Tibial artery (tissue), 4 donors: ENCODE data around the gene DHRS12.

ENCODE experiments used
- DNase-seq, 2 donors: peaks; one replicate each; pipeline ENCODE4 v3.0.0-alpha.2; 2019
- H3K27ac ChIP-seq, 2 donors: fragments of 200-600 bp; sonication (generic) in 1 of 2; 1 replicate in 1 of 2; 2 replicates in 1 of 2; pipeline ENCODE4 v1.5.1; 2018 to 2019; ENCODE audit warnings: mild to moderate bottlenecking in 1 of 2
- H3K27me3 ChIP-seq, 2 donors: fragments of 200-600 bp; sonication (generic) in 1 of 2; one replicate each; pipeline versions ENCODE4 v1.5.1 to v1.6.0; 2016 to 2019
- H3K36me3 ChIP-seq, 3 donors: fragments of 200-600 bp; sonication (generic) in 2 of 3; one replicate each; pipeline ENCODE4 v1.5.1; 2016 to 2019; ENCODE audit warnings: mild to moderate bottlenecking in 2 of 3
- H3K4me1 ChIP-seq, 4 donors: fragments of 200-600 bp; sonication (generic) in 2 of 4; 1 replicate in 3 of 4; 2 replicates in 1 of 4; pipeline ENCODE4 v1.5.1; 2016 to 2019
- H3K4me3 ChIP-seq, 2 donors: fragments of 200-600 bp; sonication (generic) in 1 of 2; 1 replicate in 1 of 2; 2 replicates in 1 of 2; pipeline ENCODE4 v1.5.1; 2018 to 2019; ENCODE audit warnings: mild to moderate bottlenecking in 2 of 2
- H3K9me3 ChIP-seq, 3 donors: fragments of 200-600 bp; sonication (generic) in 1 of 3; one replicate each; pipeline ENCODE4 v1.5.1; 2016 to 2019
- intact Hi-C: fragments of 100-400 bp; cut with DNase I; formaldehyde crosslinking; loops from one replicate; pipeline ENCODE4 v1.15.0; 2023; ENCODE audit warnings: low total_unique reads
- TF ChIP-seq, protein P1 (sequence below), 2 experiments: fragments of 200-600 bp in 1 of 2; fragments of 450-650 bp in 1 of 2; IDR thresholded peaks; one replicate each; pipeline ENCODE4 v1.5.1; 2017 to 2019; ENCODE audit warnings: antibody characterized with exemption in 2 of 2, mild to moderate bottlenecking in 1 of 2, moderate library complexity in 1 of 2

The DHRS12 gene

DNA sequence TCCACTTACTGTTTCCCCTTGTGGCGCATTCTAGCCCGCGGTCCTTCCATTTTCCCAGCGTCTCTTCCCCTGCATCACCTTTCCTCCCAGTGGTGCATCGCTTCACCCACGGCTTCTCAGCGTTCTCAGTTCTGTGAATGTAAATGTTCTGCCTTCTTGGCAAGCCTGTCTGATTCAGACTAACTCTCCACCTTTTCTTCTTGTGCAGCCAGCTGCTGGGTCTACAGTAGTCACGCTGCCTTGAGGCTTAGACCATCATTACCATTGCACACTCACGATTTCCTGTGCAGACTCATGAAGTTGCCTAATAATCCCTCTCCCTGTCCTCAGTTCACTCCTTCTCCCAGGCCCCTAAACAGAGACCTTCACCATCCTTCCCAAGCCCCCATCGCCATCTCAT, 75.0 kb downstream of the DHRS12 start:
- H3K27me3 ChIP-seq, result no peaks in the 10 kb centered on the region
- H3K4me3 ChIP-seq, result no peak overlapping the region
- intact Hi-C loops, result loop anchor here (10.0 kb wide), 1 partner anchor 144 kb away; the partner anchor contains the start of gene WDFY2
- no peaks in the 10 kb centered on the region for H3K9me3 ChIP-seq
- TF ChIP-seq, protein P1, sequence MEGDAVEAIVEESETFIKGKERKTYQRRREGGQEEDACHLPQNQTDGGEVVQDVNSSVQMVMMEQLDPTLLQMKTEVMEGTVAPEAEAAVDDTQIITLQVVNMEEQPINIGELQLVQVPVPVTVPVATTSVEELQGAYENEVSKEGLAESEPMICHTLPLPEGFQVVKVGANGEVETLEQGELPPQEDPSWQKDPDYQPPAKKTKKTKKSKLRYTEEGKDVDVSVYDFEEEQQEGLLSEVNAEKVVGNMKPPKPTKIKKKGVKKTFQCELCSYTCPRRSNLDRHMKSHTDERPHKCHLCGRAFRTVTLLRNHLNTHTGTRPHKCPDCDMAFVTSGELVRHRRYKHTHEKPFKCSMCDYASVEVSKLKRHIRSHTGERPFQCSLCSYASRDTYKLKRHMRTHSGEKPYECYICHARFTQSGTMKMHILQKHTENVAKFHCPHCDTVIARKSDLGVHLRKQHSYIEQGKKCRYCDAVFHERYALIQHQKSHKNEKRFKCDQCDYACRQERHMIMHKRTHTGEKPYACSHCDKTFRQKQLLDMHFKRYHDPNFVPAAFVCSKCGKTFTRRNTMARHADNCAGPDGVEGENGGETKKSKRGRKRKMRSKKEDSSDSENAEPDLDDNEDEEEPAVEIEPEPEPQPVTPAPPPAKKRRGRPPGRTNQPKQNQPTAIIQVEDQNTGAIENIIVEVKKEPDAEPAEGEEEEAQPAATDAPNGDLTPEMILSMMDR (IDR thresholded peaks at IDR 0.05), result no peak
- DNase-seq, result no peak
- H3K36me3 ChIP-seq, result no peaks in the 10 kb centered on the region
- peak overlapping the region; percentile 85 to 90 for H3K27ac ChIP-seq
- peaks cover 0 to 75% (median 45%) of the 10 kb centered on the region in 4 donors for H3K4me1 ChIP-seq

DNA sequence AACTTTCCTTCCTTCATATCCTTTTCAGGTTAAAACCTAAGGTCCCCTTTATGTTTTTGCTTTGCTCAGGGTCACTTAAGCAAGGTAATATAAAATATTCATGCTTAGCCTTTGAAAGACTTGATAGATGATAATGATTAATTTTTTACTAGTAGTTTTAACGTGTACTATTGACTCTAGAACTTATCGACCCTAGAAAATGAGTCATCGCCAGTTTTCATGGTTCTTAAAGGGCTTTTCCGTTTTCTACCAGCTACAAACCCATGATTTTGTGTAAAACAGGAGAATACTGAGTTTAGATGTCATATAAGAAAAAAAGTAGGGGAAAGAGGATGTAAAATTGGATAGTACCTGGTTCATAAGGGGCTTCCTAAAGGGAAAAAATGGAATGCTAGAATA, 75.7 kb downstream of the DHRS12 start:
- DNase-seq, result no peak
- peaks cover 0 to 82% (median 46%) of the 10 kb centered on the region in 4 donors for H3K4me1 ChIP-seq
- TF ChIP-seq, protein P1 (IDR thresholded peaks at IDR 0.05), result no peak
- no peak overlapping the region for H3K4me3 ChIP-seq
- intact Hi-C loops, result loop anchor here (10.0 kb wide), 1 partner anchor 143 kb away; the partner anchor contains the start of gene WDFY2
- no peaks in the 10 kb centered on the region for H3K27me3 ChIP-seq
- no peaks in the 10 kb centered on the region for H3K9me3 ChIP-seq
- no peaks in the 10 kb centered on the region for H3K36me3 ChIP-seq
- H3K27ac ChIP-seq, result no peak overlapping the region

DNA sequence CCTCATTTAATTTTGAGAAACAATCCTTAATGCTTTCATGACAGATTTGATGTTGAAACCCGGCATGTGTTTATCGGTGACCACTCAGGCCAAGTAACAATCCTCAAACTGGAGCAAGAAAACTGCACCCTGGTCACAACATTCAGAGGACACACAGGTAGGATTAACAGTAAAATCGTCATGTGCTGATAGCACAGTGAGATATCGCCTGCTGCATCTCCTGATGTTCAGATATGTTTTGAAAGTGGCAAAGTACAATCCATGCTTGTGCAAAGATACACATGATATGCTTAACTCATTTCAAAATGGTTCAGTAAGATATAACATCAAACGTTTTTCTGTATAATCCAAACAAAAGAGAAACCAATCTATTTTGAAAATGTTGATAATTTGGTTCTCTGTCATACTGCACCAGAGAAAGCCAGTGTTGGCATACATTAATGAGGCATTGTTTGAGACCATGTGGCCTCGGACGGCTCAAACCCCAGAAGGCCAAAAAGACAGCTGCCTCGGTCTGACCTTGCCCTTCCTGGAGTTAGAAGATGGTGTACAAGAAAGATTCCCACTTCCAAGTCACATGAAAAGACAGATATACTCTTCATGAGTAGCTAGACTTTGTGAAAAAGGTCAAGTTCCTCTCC, 76.2 kb downstream of the DHRS12 start:
- Histone ChIP-seq H3K4me3 (no peak overlapping the region), H3K27me3 (no peaks in the 10 kb centered on the region), H3K9me3 (no peaks in the 10 kb centered on the region), H3K36me3 (no peaks in the 10 kb centered on the region), H3K27ac (peak overlapping the region; percentile 50 to 70), H3K4me1 (peaks cover 0 to 88% (median 46%) of the 10 kb centered on the region in 4 donors)
- intact Hi-C loops, result loop anchor here (10.0 kb wide), 1 partner anchor 143 kb away; the partner anchor contains the start of gene WDFY2
- TF ChIP-seq, protein P1 (IDR thresholded peaks at IDR 0.05), result no peak
- no peak for DNase-seq

DNA sequence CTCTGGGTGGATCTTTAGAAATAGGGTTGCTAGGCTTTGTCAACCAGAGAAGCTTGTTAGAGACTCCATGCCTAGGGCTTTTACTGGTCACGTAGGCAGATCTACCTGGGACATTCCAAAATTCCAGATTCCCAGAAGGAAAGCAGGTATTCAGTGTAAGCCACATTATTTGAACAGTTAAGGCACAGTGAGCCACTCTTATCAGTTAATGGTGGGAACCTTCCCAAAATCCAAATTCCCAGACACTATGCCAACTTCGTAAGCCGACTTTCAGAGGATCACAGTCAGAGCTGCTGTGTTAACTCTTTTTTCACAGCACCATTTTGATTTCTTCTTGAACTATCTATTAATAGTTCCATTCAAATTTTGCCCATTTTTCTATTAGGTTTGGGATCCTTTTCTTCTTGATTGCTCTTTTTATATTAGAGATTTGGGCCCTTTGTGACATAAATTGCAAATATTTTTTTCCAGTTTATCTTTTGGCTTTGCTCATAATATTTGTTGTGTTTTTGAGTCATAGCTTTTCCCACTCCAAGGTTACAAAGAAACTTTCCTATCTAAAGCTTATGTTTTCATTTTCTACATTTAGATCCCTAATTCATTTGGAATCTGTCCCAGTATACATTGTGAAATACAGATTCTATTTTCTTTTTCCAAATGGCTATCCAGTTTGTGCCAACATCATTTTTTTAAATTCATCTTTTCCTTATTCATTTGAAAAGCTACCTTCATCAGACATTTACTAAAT, 77.3 kb downstream of the DHRS12 start:
- H3K9me3 ChIP-seq, result no peaks in the 10 kb centered on the region
- no peaks in the 10 kb centered on the region for H3K36me3 ChIP-seq
- no peak for DNase-seq
- no peak overlapping the region for H3K4me3 ChIP-seq
- no peaks in the 10 kb centered on the region for H3K27me3 ChIP-seq
- TF ChIP-seq, protein P1 (IDR thresholded peaks at IDR 0.05), result no peak
- H3K4me1 ChIP-seq, result peaks cover 0 to 91% (median 45%) of the 10 kb centered on the region in 4 donors
- peak overlapping the region; percentile 50 to 70 for H3K27ac ChIP-seq
- intact Hi-C loops, result loop anchor here (10.0 kb wide), 1 partner anchor 142 kb away; the partner anchor contains the start of gene WDFY2

DNA sequence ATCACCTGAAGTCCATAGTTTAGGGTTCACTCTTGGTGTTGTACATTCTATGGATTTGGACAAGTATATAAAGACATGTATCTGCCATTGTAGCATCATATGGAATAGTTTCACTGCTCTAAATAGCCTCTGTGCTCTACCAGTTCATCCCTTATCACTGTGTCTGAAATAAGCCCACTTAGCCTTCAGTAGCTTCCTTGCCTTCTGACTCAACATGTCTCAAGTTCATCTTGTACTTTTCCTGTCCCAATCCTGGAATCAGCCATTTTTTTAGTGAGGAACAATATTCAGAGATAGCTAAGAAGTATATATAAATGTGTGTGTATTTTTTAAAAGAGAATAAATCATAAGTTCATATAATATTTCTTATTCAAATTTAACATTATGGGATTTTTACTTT, 79.2 kb downstream of the DHRS12 start:
- Histone ChIP-seq H3K4me3 (no peak overlapping the region), H3K36me3 (no peaks in the 10 kb centered on the region), H3K27ac (no peak overlapping the region), H3K4me1 (peaks cover 0 to 77% (median 33%) of the 10 kb centered on the region in 4 donors), H3K9me3 (no peaks in the 10 kb centered on the region), H3K27me3 (no peaks in the 10 kb centered on the region)
- no peak for DNase-seq
- TF ChIP-seq, protein P1 (IDR thresholded peaks at IDR 0.05), result no peak
- intact Hi-C loops, result loop anchor here (10.0 kb wide), 1 partner anchor 140 kb away; the partner anchor contains the start of gene WDFY2
